ENCODE data around the gene NDE1.

DNA sequence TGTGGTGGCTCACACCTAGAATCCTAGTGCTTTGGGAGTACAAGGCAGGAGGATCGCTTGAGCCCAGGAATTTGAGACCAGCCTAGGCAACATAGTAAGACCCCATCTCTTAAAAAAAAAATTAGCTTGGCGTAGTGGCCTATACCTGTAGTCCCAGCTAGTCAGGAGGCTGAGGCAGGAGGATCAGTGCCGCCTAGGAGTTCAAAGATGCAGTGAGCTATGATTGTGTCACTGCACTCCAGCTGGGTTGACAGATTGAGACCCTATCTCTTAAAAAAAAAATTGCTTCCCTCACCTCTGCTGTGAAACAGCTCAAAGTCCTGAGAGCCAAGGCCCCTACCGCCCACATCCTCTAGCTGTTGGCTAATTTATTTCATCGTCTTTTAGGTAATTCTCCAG is 10.2 kb downstream of the NDE1 start:
- TF ChIP-seq EZH2 (IDR thresholded peaks at IDR 0.05; ENCODE audit: borderline replicate concordance, low read length): no peak
- TF ChIP-seq, protein P1, sequence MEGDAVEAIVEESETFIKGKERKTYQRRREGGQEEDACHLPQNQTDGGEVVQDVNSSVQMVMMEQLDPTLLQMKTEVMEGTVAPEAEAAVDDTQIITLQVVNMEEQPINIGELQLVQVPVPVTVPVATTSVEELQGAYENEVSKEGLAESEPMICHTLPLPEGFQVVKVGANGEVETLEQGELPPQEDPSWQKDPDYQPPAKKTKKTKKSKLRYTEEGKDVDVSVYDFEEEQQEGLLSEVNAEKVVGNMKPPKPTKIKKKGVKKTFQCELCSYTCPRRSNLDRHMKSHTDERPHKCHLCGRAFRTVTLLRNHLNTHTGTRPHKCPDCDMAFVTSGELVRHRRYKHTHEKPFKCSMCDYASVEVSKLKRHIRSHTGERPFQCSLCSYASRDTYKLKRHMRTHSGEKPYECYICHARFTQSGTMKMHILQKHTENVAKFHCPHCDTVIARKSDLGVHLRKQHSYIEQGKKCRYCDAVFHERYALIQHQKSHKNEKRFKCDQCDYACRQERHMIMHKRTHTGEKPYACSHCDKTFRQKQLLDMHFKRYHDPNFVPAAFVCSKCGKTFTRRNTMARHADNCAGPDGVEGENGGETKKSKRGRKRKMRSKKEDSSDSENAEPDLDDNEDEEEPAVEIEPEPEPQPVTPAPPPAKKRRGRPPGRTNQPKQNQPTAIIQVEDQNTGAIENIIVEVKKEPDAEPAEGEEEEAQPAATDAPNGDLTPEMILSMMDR (conservative IDR thresholded peaks at IDR 0.05 in 1 of 2, IDR thresholded peaks at IDR 0.05 in 1 of 2; ENCODE audit: extremely low read depth in 1 of 2, insufficient read depth in 1 of 2, low read depth in 1 of 2, low read length in 2 of 2): no peak

Measured in mammary epithelial cell (primary cell).